ENCODE measurements around the gene SETX. TPM values are rescaled to one million over a fixed set of nuclear protein-coding genes. Genes with fewer than 3 reads are reported as not detected.

SETX gene
- total RNA-seq, 2 donors from 2014 or later = 39.9 to 41.3 TPM

DNA sequence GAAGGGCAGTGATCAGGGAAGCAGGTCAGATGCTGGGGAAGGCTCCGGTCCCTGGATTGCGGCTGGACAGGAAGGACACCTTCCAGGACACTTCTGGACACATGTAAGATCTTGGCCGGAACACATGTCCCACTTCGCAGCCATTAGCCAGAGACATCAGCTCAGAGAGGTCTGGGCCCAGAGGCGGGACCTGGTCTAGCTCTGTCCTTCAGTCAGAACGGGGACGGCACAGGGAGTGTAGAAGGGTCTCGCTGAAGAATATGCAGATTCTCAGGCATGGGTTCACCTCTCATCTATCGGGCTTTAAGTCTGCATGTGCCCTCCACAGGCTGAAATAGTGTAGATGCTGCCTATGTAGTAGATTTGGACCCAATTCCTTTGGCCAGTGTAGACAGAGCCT lies 119.7 kb downstream of the SETX start:
- Mint-ChIP-seq H3K36me3 (ENCODE audit: low read depth) (no peaks in the 10 kb centered on the region), H3K9me3 (no peaks in the 10 kb centered on the region)
- ATAC-seq (replicated peaks) = no peak

GRCh38 chr9:132234535-132234934 lies 120.3 kb downstream of the SETX start:
- Mint-ChIP-seq H3K4me1 (peaks cover 4% of the 10 kb centered on the region), H3K9me3 (no peaks in the 10 kb centered on the region), H3K4me3 (no peak overlapping the region), H3K36me3 (ENCODE audit: low read depth) (no peaks in the 10 kb centered on the region), H3K27ac (no peak overlapping the region), H3K27me3 (peaks cover 3% of the 10 kb centered on the region)
- ATAC-seq (replicated peaks) = no peak

More for the DNA sequence above, 119.7 kb downstream of the SETX start:
- H3K4me1 Mint-ChIP-seq = peaks cover 4% of the 10 kb centered on the region
- no peak overlapping the region for H3K27ac Mint-ChIP-seq
- H3K4me3 Mint-ChIP-seq = no peak overlapping the region
- peaks cover 3% of the 10 kb centered on the region for H3K27me3 Mint-ChIP-seq

GRCh38 chr9:132233138-132233537 lies 121.6 kb downstream of the SETX start:
- H3K27ac Mint-ChIP-seq = no peak overlapping the region
- peaks cover 4% of the 10 kb centered on the region for H3K4me1 Mint-ChIP-seq
- no peaks in the 10 kb centered on the region for H3K36me3 Mint-ChIP-seq (ENCODE audit: low read depth)
- H3K4me3 Mint-ChIP-seq = no peak overlapping the region
- H3K27me3 Mint-ChIP-seq = peaks cover 3% of the 10 kb centered on the region
- no peak for ATAC-seq (replicated peaks)
- H3K9me3 Mint-ChIP-seq = no peaks in the 10 kb centered on the region

DNA sequence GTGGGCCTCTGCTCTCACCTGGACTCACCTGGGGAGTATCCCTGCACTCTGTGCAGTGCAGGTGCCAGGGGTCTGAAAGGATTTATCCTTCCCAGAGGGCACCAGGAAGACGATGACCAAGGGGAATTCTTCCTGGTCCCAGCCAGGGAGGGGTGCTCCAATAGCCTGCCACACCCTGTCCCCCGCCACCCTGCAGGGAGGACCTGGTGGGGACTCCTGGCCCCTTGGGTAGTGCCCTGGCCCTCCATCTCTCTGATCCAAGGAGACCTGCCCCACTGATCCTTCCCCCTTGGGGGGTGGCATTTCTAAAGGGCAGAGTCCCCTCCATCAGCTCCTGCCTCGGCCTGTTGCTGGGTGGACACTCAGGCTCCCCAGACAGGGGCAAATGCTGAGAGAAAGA lies 122.3 kb downstream of the SETX start:
- H3K27me3 Mint-ChIP-seq = peaks cover 3% of the 10 kb centered on the region
- H3K36me3 Mint-ChIP-seq (ENCODE audit: low read depth) = no peaks in the 10 kb centered on the region
- no peak overlapping the region for H3K27ac Mint-ChIP-seq
- H3K4me1 Mint-ChIP-seq = peaks cover 4% of the 10 kb centered on the region
- H3K4me3 Mint-ChIP-seq = no peak overlapping the region
- ATAC-seq (replicated peaks) = no peak
- no peaks in the 10 kb centered on the region for H3K9me3 Mint-ChIP-seq

GRCh38 chr9:132231019-132231701 lies 123.6 kb downstream of the SETX start:
- Mint-ChIP-seq H3K4me1 (no peaks in the 10 kb centered on the region), H3K4me3 (no peak overlapping the region), H3K9me3 (no peaks in the 10 kb centered on the region), H3K27ac (no peak overlapping the region), H3K36me3 (ENCODE audit: low read depth) (no peaks in the 10 kb centered on the region), H3K27me3 (peaks cover 3% of the 10 kb centered on the region)
- ATAC-seq (replicated peaks) = no peak

GRCh38 chr9:132230605-132231004 lies 124.2 kb downstream of the SETX start:
- no peak overlapping the region for H3K27ac Mint-ChIP-seq
- no peaks in the 10 kb centered on the region for H3K4me1 Mint-ChIP-seq
- no peak overlapping the region for H3K4me3 Mint-ChIP-seq
- no peaks in the 10 kb centered on the region for H3K9me3 Mint-ChIP-seq
- no peak for ATAC-seq (replicated peaks)
- no peaks in the 10 kb centered on the region for H3K36me3 Mint-ChIP-seq (ENCODE audit: low read depth)
- peaks cover 3% of the 10 kb centered on the region for H3K27me3 Mint-ChIP-seq

GRCh38 chr9:132228062-132228461 lies 126.7 kb downstream of the SETX start:
- ATAC-seq (replicated peaks) = no peak
- no peaks in the 10 kb centered on the region for H3K4me1 Mint-ChIP-seq
- no peaks in the 10 kb centered on the region for H3K36me3 Mint-ChIP-seq (ENCODE audit: low read depth)
- H3K4me3 Mint-ChIP-seq = no peak overlapping the region
- peaks cover 5% of the 10 kb centered on the region for H3K27me3 Mint-ChIP-seq
- H3K9me3 Mint-ChIP-seq = no peaks in the 10 kb centered on the region
- no peak overlapping the region for H3K27ac Mint-ChIP-seq

GRCh38 chr9:132226571-132227430 lies 128.0 kb downstream of the SETX start:
- Mint-ChIP-seq H3K27me3 (peaks cover 4% of the 10 kb centered on the region), H3K4me1 (no peaks in the 10 kb centered on the region), H3K4me3 (no peak overlapping the region), H3K9me3 (no peaks in the 10 kb centered on the region), H3K27ac (no peak overlapping the region), H3K36me3 (ENCODE audit: low read depth) (no peaks in the 10 kb centered on the region)
- no peak for ATAC-seq (replicated peaks)

DNA sequence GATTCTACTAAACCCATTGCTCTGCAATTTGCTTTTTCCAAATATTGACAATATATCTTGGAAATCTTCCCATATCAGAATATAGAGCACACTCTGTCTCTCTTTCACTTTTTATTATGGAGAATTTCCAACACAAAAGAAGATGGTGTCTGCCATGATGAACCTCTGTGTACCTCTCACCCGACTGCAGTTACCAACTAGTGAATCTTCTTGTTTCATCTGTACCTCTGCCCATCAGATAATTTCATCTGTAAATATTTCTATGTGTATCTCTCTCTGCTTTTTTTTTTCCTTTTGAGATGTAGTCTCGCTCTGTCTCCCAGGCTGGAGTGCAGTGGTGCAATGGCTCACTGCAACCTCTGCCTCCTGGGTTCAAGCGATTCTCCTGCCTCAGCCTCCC lies 130.1 kb downstream of the SETX start:
- peaks cover 8% of the 10 kb centered on the region for H3K27me3 Mint-ChIP-seq
- no peaks in the 10 kb centered on the region for H3K36me3 Mint-ChIP-seq (ENCODE audit: low read depth)
- no peak overlapping the region for H3K27ac Mint-ChIP-seq
- ATAC-seq (replicated peaks) = no peak
- H3K4me1 Mint-ChIP-seq = no peaks in the 10 kb centered on the region
- no peaks in the 10 kb centered on the region for H3K9me3 Mint-ChIP-seq
- no peak overlapping the region for H3K4me3 Mint-ChIP-seq

DNA sequence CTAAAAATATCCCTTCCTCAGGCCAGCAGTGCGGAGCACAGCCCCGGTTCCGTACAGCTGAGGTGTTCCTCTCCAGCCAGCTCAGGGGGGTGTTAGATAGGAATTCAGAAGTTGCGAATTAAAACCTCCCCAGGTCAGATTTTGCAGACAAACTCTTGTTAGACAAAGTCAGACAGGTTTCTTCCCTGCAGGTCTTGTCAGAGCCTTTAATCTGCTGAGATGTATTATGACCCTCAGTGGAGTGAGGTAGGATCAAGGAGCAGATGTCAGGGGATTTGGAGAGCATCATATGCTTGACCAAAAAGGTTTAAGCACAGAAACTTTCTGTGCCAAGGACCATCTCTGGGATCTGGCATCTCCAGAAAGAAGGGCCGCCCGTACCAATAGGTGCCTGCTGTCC lies 132.8 kb downstream of the SETX start:
- peaks cover 8% of the 10 kb centered on the region for H3K27me3 Mint-ChIP-seq
- H3K4me1 Mint-ChIP-seq = no peaks in the 10 kb centered on the region
- no peaks in the 10 kb centered on the region for H3K9me3 Mint-ChIP-seq
- H3K27ac Mint-ChIP-seq = no peak overlapping the region
- no peak for ATAC-seq (replicated peaks)
- H3K4me3 Mint-ChIP-seq = no peak overlapping the region
- H3K36me3 Mint-ChIP-seq (ENCODE audit: low read depth) = no peaks in the 10 kb centered on the region

GRCh38 chr9:132218208-132218607 lies 136.6 kb downstream of the SETX start:
- no peak for ATAC-seq (replicated peaks)
- H3K4me1 Mint-ChIP-seq = no peaks in the 10 kb centered on the region
- H3K4me3 Mint-ChIP-seq = no peak overlapping the region

DNA sequence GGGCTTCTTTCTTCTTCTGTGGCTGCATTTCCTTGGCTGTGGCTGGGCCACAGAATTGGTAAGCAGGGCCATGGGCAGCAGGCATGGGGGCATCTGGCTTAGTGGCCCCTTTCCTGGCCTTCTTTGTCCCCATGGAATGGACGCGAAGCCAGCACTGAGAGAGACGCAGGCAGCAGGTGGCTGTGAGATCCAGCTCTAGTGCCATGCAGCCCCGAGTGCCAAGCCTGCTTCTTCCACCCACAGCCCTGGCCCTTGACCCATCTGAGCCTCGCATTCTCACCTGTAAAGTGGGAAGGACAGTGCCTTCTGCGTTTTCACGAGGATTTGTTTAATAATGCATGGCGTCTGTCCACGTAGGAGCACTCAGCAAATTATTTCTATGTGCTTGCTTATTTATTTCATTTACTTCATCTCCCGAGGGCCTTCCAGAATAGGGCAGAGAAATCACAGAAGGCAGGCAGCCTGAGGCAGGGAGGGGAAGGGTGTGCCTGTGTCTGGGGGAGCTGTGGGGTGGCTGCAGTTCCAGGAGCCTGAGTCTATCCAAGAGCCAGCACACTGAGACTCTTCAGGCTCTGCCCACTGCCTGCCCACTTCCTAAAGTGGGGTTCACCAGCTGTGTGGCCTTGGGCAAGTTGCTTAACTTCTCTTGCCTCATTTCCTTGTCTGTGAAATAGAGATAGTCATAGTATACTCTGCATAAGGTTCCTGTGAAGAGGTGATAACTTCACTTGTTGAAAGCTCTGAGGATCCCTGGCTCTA lies 137.7 kb downstream of the SETX start:
- peaks cover 7% of the 10 kb centered on the region for H3K27me3 Mint-ChIP-seq
- H3K36me3 Mint-ChIP-seq (ENCODE audit: low read depth) = no peaks in the 10 kb centered on the region
- H3K4me3 Mint-ChIP-seq = no peak overlapping the region
- ATAC-seq (replicated peaks) = no peak
- H3K4me1 Mint-ChIP-seq = no peaks in the 10 kb centered on the region
- H3K9me3 Mint-ChIP-seq = no peaks in the 10 kb centered on the region
- no peak overlapping the region for H3K27ac Mint-ChIP-seq

More at GRCh38 chr9:132218208-132218607, 136.6 kb downstream of the SETX start:
- H3K36me3 Mint-ChIP-seq (ENCODE audit: low read depth) = no peaks in the 10 kb centered on the region
- peaks cover 4% of the 10 kb centered on the region for H3K27me3 Mint-ChIP-seq
- H3K9me3 Mint-ChIP-seq = no peaks in the 10 kb centered on the region
- H3K27ac Mint-ChIP-seq = no peak overlapping the region

DNA sequence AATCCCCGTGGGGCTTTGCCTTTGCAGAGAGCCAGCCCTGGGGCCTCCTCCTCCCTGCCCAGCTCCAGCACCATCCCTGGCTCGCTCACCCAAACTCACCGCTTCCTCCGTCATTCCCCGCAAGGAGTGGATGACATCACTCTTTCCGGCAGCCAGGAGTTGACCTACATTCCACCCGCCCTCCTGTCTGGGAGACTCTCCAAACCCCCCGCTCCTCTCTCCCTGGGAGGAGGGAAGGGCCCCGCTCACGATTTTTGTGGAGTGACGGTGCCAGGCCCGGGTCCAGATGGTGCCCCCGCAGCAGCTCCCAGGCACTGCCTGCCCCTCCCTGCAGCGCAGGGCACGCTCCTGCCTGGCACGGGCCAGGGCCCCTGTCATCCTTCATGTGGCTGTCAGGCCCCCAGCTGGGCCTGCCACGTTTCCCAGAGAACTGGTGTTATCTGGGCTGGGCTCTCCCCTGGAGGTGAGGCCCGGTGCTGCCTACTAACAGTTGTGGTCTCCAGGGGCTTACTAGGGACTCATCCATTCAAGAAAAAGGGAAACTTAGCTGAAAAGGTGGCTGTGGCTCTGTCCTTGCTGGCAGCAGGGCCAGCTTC lies 140.7 kb downstream of the SETX start:
- ATAC-seq (replicated peaks) = no peak
- peaks cover 5% of the 10 kb centered on the region for H3K4me1 Mint-ChIP-seq
- no peaks in the 10 kb centered on the region for H3K36me3 Mint-ChIP-seq (ENCODE audit: low read depth)
- H3K4me3 Mint-ChIP-seq = no peak overlapping the region
- H3K27me3 Mint-ChIP-seq = peaks cover 3% of the 10 kb centered on the region
- H3K9me3 Mint-ChIP-seq = no peaks in the 10 kb centered on the region
- no peak overlapping the region for H3K27ac Mint-ChIP-seq

DNA sequence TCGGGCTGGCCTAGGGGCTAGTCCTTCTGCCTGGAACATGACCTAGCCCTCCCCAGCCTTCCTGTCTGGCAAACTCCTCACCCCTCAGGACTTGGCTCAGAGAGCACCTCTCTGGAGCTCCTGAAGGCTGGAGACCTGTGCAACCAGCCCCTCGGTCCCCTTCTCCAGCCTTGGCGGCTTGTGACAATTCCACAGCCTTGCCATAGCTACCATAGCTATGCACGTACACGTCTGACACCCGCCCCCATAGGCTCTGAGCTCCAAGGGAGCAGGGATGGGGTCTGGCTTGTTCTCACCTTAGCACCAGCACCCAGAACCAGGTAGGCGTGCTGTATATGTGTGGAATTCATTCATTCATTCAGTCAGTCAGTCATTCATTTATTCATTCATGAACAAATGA lies 143.2 kb downstream of the SETX start:
- Mint-ChIP-seq H3K27ac (no peak overlapping the region), H3K9me3 (no peaks in the 10 kb centered on the region), H3K4me1 (peaks cover 11% of the 10 kb centered on the region), H3K27me3 (peaks cover 11% of the 10 kb centered on the region), H3K4me3 (no peak overlapping the region), H3K36me3 (ENCODE audit: low read depth) (no peaks in the 10 kb centered on the region)
- ATAC-seq (replicated peaks) = no peak
